Measurements from ENCODE around the gene DVL3.
"Not testable (repeated sequence)": the region's sequence is repeated elsewhere in the genome, so short reads cannot be mapped to it uniquely, and the experiment has no call there.

DVL3 gene

GRCh38 chr3:184156522-184156955, 1.4 kb downstream of the DVL3 start:
- no peak for DNase-seq

- no peak for DNase-seq
These were observed 2.0 kb downstream of the DVL3 start for GRCh38 chr3:184157206-184157605.

- DNase-seq, result no peak
These were observed 3.2 kb downstream of the DVL3 start for GRCh38 chr3:184158404-184158803.

- DNase-seq, result no peak
These were observed 5.3 kb downstream of the DVL3 start for GRCh38 chr3:184160456-184160855.

- DNase-seq, result not testable (repeated sequence)
These were observed 7.4 kb downstream of the DVL3 start for GRCh38 chr3:184162571-184163070.

GRCh38 chr3:184164648-184165330, 9.6 kb downstream of the DVL3 start:
- DNase-seq, result no peak

- DNase-seq, result no peak
These were observed 10.4 kb downstream of the DVL3 start for GRCh38 chr3:184165543-184165942.

- DNase-seq, result no peak
These were observed 11.5 kb downstream of the DVL3 start for GRCh38 chr3:184166671-184167070.

- no peak for DNase-seq
These were observed 12.6 kb downstream of the DVL3 start for GRCh38 chr3:184167786-184168185.

GRCh38 chr3:184168363-184169120, 13.4 kb downstream of the DVL3 start:
- DNase-seq, result no peak

- no peak for DNase-seq
These were observed 15.0 kb downstream of the DVL3 start for GRCh38 chr3:184169896-184170875.

GRCh38 chr3:184171562-184171961, 16.4 kb downstream of the DVL3 start:
- DNase-seq, result no peak

- DNase-seq, result no peak
These were observed 17.6 kb downstream of the DVL3 start for GRCh38 chr3:184172681-184173373.

GRCh38 chr3:184173374-184173722, 18.2 kb downstream of the DVL3 start:
- DNase-seq, result no peak

GRCh38 chr3:184174284-184174645, 19.1 kb downstream of the DVL3 start:
- DNase-seq, result no peak

- peak; percentile 97 for DNase-seq
These were observed 19.7 kb downstream of the DVL3 start, which contains the start of gene AP2M1 for GRCh38 chr3:184174646-184175492. Gene AP2M1 (plus strand): TSS chr3:184174855. CDS start chr3:184176994, 2,139 bp downstream.

GRCh38 chr3:184175506-184175905, 20.3 kb downstream of the DVL3 start:
- no peak for DNase-seq

- no peak for DNase-seq
These were observed 20.8 kb downstream of the DVL3 start for GRCh38 chr3:184175981-184176376.

GRCh38 chr3:184176377-184177330, 21.5 kb downstream of the DVL3 start:
- no peak for DNase-seq

GRCh38 chr3:184177331-184177731, 22.2 kb downstream of the DVL3 start:
- DNase-seq, result no peak
